GM18858 (cell line): Measurements from ENCODE around the gene RFFL.
"Not testable (repeated sequence)": the region's sequence is repeated elsewhere in the genome, so short reads cannot be mapped to it uniquely, and the experiment has no call there.

Experiments used
- ATAC-seq: cut with Tn5 transposase; IDR thresholded peaks from one replicate; pipeline ENCODE4 v1.9.1; 2021; ENCODE audit not compliant: unreplicated experiment

Gene RFFL

GRCh38 chr17:35063514-35064223, at the start of gene RFFL:
RFFL (minus strand) TSS chr17:35063707; CDS start chr17:35026553, 37,154 bp downstream.
- peak; percentile 78 for ATAC-seq

GRCh38 chr17:35110791-35111190, 47.3 kb upstream of the RFFL start:
- ATAC-seq: not testable (repeated sequence)

- ATAC-seq: no peak
These were observed 41.4 kb upstream of the RFFL start for GRCh38 chr17:35104844-35105450.

- no peak for ATAC-seq
These were observed 39.8 kb upstream of the RFFL start for GRCh38 chr17:35103271-35103670.

- no peak for ATAC-seq
These were observed 38.2 kb upstream of the RFFL start for GRCh38 chr17:35101725-35102124.

- no peak for ATAC-seq
These were observed 37.5 kb upstream of the RFFL start for GRCh38 chr17:35101036-35101435.

- no peak for ATAC-seq
These were observed 36.4 kb upstream of the RFFL start for GRCh38 chr17:35099908-35100307.

- ATAC-seq: no peak
These were observed 34.3 kb upstream of the RFFL start for GRCh38 chr17:35097776-35098175.

- no peak for ATAC-seq
These were observed 32.2 kb upstream of the RFFL start for GRCh38 chr17:35095741-35096140.

- no peak for ATAC-seq
These were observed 31.4 kb upstream of the RFFL start for GRCh38 chr17:35094902-35095301.

- ATAC-seq: not testable (repeated sequence)
These were observed 27.2 kb upstream of the RFFL start for GRCh38 chr17:35090707-35091106.

- ATAC-seq: peak; percentile 4
These were observed 26.2 kb upstream of the RFFL start for GRCh38 chr17:35089586-35090296.

GRCh38 chr17:35088881-35089585, 25.5 kb upstream of the RFFL start:
- ATAC-seq: peak; percentile 51

- ATAC-seq: no peak
These were observed 24.9 kb upstream of the RFFL start for GRCh38 chr17:35088356-35088880.

GRCh38 chr17:35087731-35088355, 24.3 kb upstream of the RFFL start:
- no peak for ATAC-seq

GRCh38 chr17:35086931-35087573, 23.5 kb upstream of the RFFL start:
- ATAC-seq: no peak

- no peak for ATAC-seq
These were observed 22.7 kb upstream of the RFFL start for GRCh38 chr17:35086164-35086563.

GRCh38 chr17:35084987-35085386, 21.5 kb upstream of the RFFL start:
- ATAC-seq: no peak

- ATAC-seq: no peak
These were observed 19.6 kb upstream of the RFFL start for GRCh38 chr17:35083071-35083470.

- ATAC-seq: no peak
These were observed 18.7 kb upstream of the RFFL start for GRCh38 chr17:35082073-35082657.
